HG03342 (cell line): ENCODE measurements around the gene CUX1.
"Not testable (repeated sequence)": the region's sequence is repeated elsewhere in the genome, so short reads cannot be mapped to it uniquely, and the experiment has no call there.

Experiments used
- ATAC-seq: cut with Tn5 transposase; IDR thresholded peaks from one replicate; pipeline ENCODE4 v1.9.1; 2021; ENCODE audit warnings: mild to moderate bottlenecking, moderate library complexity; ENCODE audit not compliant: unreplicated experiment

Gene CUX1

DNA sequence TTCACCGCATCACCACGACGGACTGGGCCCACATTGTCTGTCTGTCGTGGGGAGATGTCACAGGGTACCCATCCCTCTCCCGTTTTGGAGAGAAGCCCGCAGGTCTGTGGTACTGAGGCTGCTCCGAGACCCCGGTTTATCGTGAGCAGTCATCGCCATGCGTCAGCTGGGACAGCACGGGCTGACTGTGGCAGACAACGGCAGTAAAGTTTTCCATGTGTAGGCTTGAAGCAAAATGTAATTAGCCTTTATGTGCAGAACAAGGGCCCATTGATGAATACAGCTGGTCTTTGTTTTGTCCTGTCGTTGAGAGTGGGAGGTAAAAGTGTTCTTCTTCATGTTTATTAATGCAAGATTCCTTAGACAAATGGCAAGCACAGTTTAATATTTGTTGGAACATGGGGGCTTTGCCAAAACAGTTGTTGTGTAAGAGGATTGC, 301.8 kb downstream of the CUX1 start:
- no peak for ATAC-seq

- no peak for ATAC-seq
These were observed 302.5 kb downstream of the CUX1 start for GRCh38 chr7:102119925-102120324.

- no peak for ATAC-seq
These were observed 303.3 kb downstream of the CUX1 start for GRCh38 chr7:102120666-102121195.

DNA sequence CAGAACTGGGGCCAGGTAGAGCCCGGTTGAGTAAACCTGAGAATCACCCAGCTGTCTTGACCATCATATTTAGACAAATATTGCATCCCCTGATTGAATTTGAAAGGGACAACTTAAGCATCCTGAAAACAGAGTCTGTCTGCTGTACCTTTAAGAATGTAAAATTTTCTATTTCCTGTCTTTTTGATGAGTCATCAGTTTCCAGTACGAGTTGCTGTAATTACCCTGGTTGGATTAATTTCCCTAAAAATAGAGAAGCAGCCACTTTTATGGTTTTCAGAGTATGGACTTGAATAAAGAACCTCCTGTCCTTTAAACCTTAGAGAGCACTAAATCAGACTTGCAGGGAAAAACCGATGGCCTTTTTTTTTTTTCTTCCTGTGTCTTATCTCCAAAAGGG, 304.6 kb downstream of the CUX1 start:
- ATAC-seq: no peak

GRCh38 chr7:102125127-102125596, 307.7 kb downstream of the CUX1 start:
- ATAC-seq: no peak

- ATAC-seq: no peak
These were observed 310.9 kb downstream of the CUX1 start for GRCh38 chr7:102128303-102128702.

DNA sequence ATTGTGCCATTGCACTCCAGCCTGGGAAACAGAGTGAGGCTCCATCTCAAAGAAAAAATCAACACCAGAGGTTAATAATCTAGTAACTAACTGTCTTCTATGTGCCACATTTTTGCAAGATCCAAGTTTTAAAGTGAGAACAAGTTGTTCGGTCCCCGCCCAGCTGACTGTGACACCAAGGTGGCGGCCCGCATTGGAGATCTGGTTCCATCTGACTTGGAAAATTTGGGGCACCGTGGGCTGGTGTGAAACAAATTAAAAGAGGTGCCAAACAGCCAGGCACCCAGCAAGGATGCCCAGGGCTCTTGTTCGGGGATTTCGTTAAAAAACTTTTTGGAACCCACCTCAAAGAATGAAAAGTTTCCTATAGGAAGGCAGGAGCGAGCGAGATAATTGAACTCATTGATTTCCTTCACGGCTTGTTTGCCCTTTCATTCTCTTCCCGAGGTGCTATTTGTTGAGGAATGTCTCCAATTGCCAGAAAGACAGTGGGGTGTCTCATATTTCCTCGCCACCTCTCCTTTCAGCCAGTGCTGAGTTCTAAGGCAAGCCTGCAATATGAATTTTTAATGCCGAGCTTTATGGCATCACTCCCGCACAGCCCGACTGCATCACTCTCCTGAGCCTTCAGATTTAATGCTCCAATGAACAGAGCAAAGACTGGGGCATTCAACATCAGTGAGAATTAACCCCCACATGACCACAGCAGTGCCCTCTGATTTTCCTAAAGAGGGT, 312.4 kb downstream of the CUX1 start:
- no peak for ATAC-seq

- no peak for ATAC-seq
These were observed 314.9 kb downstream of the CUX1 start for GRCh38 chr7:102132209-102132752.

GRCh38 chr7:102138676-102139075, 321.2 kb downstream of the CUX1 start:
- ATAC-seq: no peak

- no peak for ATAC-seq
These were observed 323.5 kb downstream of the CUX1 start for GRCh38 chr7:102140952-102141370.

DNA sequence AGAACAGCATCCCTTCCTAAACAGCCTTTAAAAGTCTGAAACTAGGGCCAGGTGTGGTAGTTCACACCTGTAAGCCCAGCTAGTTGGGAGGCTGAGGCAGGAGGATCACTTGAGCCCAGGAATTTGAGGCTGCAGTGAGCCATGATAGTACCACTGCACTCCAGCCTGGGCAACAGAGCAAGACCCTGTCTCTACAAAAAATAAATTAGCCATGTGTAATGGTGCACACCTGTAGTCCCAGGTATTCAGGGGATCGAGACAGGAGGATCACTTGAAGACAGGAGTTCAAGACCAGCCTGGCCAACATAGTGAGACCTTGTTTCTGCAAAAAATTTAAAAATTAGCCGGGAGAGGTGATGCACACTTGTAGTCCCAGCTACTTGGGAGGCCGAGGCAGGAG, 325.0 kb downstream of the CUX1 start:
- not testable (repeated sequence) for ATAC-seq

DNA sequence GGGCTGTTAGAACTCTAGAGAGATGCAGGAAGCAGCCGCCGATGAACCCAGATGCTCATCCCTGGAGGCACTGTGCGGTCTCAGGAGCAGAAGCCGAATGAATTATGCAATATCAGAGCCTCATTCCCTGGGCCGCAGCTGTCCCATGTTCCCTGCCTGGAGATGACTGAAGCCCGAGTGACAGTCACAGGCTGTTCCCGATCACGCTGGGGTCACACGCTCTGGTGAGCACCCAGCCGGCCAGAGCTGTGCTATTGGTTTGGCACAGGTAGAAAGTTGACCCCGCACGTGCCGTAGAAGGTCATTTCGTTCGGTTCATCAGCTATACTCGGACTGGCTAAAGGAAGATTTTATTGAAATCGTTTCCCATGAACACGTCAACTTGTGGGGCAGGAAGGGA, 328.7 kb downstream of the CUX1 start:
- ATAC-seq: no peak

DNA sequence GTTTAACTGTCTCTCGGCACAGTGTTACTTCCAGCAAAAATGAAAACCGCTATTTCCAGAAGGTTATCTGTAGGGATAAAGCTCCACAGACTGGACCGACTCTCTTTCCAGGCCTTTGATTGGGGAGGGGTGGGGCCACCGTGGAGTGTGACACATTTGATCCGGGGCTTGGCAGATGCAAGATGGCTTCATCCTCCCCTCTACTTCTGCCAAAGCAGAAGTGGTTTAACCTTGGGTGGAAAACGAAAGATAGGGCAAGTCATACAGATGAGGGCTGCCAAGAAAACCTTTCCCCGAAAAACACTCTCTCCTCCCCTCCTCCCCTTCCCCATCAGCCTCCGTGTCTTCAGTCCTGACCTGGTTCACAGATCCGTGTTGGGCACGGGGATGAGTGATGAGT, 329.6 kb downstream of the CUX1 start:
- no peak for ATAC-seq

GRCh38 chr7:102148799-102149198, 331.4 kb downstream of the CUX1 start:
- no peak for ATAC-seq

DNA sequence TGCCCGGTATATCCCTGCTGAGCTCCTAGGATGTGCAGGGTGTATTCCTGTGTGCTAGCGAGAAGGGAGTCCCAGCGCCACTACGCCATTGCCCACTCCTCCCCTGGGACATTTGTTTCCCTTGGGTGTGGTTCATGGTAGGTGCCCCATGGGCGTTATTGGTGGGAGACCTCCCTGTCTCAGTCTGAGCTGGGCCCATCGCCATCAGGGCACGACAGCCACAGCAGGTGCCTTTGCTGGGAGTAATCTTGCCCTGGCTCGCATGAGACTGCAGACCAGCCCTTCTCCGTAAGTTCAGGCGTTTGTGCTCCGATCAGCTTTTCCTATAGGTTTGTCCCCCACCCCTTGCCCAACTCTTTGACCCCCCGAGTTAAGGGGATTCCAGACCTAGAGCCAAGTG, 332.0 kb downstream of the CUX1 start:
- no peak for ATAC-seq

- ATAC-seq: no peak
These were observed 332.8 kb downstream of the CUX1 start for GRCh38 chr7:102150266-102150665.

- ATAC-seq: no peak
These were observed 335.5 kb downstream of the CUX1 start for GRCh38 chr7:102152672-102153598.

- ATAC-seq: no peak
These were observed 336.1 kb downstream of the CUX1 start for GRCh38 chr7:102153599-102153946.

DNA sequence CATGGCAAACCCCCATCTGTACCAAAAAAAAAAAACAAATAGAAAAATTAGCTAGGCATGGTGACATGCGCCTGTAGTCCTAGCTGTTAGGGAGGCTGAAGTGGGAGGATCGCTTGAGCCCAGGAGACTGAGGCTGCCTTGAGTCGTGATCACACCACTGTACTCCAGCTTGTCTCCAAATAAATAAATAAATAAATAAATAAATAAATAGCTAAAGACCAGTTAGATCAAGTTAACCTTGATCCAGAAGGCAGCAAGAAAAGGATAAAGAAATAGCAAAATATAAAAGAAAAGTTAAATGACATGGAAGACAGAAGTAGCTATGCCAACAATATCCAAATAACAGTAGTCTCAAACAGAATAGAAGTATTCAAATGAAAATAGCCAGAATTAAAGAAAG, 337.0 kb downstream of the CUX1 start:
- ATAC-seq: no peak

GRCh38 chr7:102155821-102156441, 338.5 kb downstream of the CUX1 start:
- ATAC-seq: no peak

DNA sequence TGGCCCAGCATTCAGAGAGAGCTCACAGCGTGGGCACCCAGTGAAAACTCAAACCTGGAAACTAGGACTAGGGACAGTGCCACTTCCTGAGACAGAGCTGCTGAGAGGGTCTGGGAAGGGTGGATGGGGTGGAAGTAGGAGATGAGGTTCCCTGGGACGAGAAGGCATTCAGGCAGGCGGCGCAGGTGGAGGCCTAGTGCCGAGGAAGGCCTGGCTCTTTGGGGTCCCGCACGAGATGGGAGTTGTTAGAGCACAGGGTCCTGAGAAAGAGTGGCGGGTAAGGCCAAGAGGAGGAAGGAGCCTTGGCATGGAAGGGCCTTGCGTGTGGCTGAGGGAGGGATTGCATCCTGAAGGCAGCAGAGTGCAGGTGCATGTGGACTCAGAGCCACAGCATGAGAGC, 339.4 kb downstream of the CUX1 start:
- ATAC-seq: no peak
